GM12878 (cell line): ENCODE results near the gene BORCS8. TPM values are rescaled to one million over a fixed set of nuclear protein-coding genes. Genes with fewer than 3 reads are reported as not detected.
A peak's percentile ranks its signal among the peaks of the same experiment; 100 is the strongest.

Experiments used
- CHD1 ChIP-seq: IDR thresholded peaks from 2 replicates; pipeline ENCODE4 v1.6.1; 2012; ENCODE audit warnings: low read depth, low read length, improper control_type of control experiment
- CREM ChIP-seq: IDR thresholded peaks from 2 replicates; pipeline ENCODE4 v1.6.1; 2014; ENCODE audit warnings: antibody characterized with exemption, low read depth
- FOS ChIP-seq: IDR thresholded peaks from 3 replicates; pipeline ENCODE4 v1.6.1; 2011; ENCODE audit warnings: borderline replicate concordance; ENCODE audit not compliant: insufficient read length; ENCODE audit errors: extremely low read depth
- FOXM1 ChIP-seq: IDR thresholded peaks from 2 replicates; pipeline ENCODE4 v1.6.1; 2012; ENCODE audit warnings: low read depth, mild to moderate bottlenecking, inconsistent platforms, low read length, moderate library complexity
- MEF2A ChIP-seq: IDR thresholded peaks from 2 replicates; pipeline ENCODE4 v1.6.1; 2011; ENCODE audit warnings: low read depth, mild to moderate bottlenecking, low read length, moderate library complexity; ENCODE audit not compliant: insufficient read depth
- MTA3 ChIP-seq: IDR thresholded peaks from 2 replicates; pipeline ENCODE4 v1.6.1; 2012; ENCODE audit warnings: low read length, inconsistent platforms, borderline replicate concordance
- NBN ChIP-seq: fragments of 450-650 bp; IDR thresholded peaks from 2 replicates; pipeline ENCODE4 v1.6.1; 2016
- NRF1 ChIP-seq: conservative IDR thresholded peaks from 2 replicates; pipeline ENCODE4 v1.6.1; 2011; ENCODE audit warnings: mild to moderate bottlenecking, low read depth, low read length, improper control_type of control experiment
- PAX8 ChIP-seq: fragments of 450-650 bp; IDR thresholded peaks from 2 replicates; pipeline ENCODE4 v1.6.1; 2017; ENCODE audit warnings: mild to moderate bottlenecking, moderate library complexity
- PKNOX1 ChIP-seq: fragments of 450-650 bp; IDR thresholded peaks from 2 replicates; pipeline ENCODE4 v1.6.1; 2016; ENCODE audit warnings: mild to moderate bottlenecking
- PML ChIP-seq: IDR thresholded peaks from 2 replicates; pipeline ENCODE4 v1.6.1; 2012; ENCODE audit warnings: low read length, inconsistent platforms
- POLR2AphosphoS5 ChIP-seq: IDR thresholded peaks from 2 replicates; pipeline ENCODE4 v1.6.1; 2011; ENCODE audit warnings: mild to moderate bottlenecking, low read length, inconsistent platforms
- RELB ChIP-seq: fragments of 450-650 bp; IDR thresholded peaks from 2 replicates; pipeline ENCODE4 v1.6.1; 2017; ENCODE audit warnings: low read depth, mild to moderate bottlenecking, moderate library complexity
- RFX5 ChIP-seq: IDR thresholded peaks from 2 replicates; pipeline ENCODE4 v1.6.1; 2011; ENCODE audit warnings: low read depth, low read length, improper control_type of control experiment
- SIX5 ChIP-seq: IDR thresholded peaks from 2 replicates; pipeline ENCODE4 v1.6.1; 2011; ENCODE audit warnings: mild to moderate bottlenecking, low read depth, low read length, moderate library complexity; ENCODE audit not compliant: severe bottlenecking
- SMARCA5 ChIP-seq: fragments of 450-650 bp; IDR thresholded peaks from 2 replicates; pipeline ENCODE4 v1.6.1; 2017; ENCODE audit warnings: mild to moderate bottlenecking
- SP1 ChIP-seq: IDR thresholded peaks from one replicate; pipeline ENCODE4 v1.6.1; 2011; ENCODE audit warnings: low read depth, low read length
- SPI1 ChIP-seq: IDR thresholded peaks from 2 replicates; pipeline ENCODE4 v1.6.1; 2011; ENCODE audit warnings: low read depth, mild to moderate bottlenecking, low read length, moderate library complexity, borderline replicate concordance; ENCODE audit not compliant: insufficient read depth
- SREBF1 ChIP-seq: IDR thresholded peaks from 2 replicates; pipeline ENCODE4 v1.6.1; 2012; ENCODE audit warnings: mild to moderate bottlenecking, low read length
- TAF1 ChIP-seq: IDR thresholded peaks from 2 replicates; pipeline ENCODE4 v1.6.1; 2011; ENCODE audit warnings: mild to moderate bottlenecking, low read depth, low read length, borderline replicate concordance
- TBL1XR1 ChIP-seq: IDR thresholded peaks from 2 replicates; pipeline ENCODE4 v1.6.1; 2012; ENCODE audit warnings: low read depth, low read length, improper control_type of control experiment
- ZBTB40 ChIP-seq: fragments of 450-650 bp; IDR thresholded peaks from 2 replicates; pipeline ENCODE4 v1.6.1; 2016; ENCODE audit warnings: mild to moderate bottlenecking, moderate library complexity, borderline replicate concordance
- ZNF217 ChIP-seq: fragments of 450-650 bp; IDR thresholded peaks from 2 replicates; pipeline ENCODE4 v1.6.1; 2017; ENCODE audit warnings: antibody characterized with exemption, mild to moderate bottlenecking
- ZNF622 ChIP-seq: fragments of 450-650 bp; IDR thresholded peaks from 2 replicates; pipeline ENCODE4 v1.6.1; 2017; ENCODE audit warnings: mild to moderate bottlenecking, inconsistent platforms
- ZSCAN29 ChIP-seq: fragments of 450-650 bp; IDR thresholded peaks from 2 replicates; pipeline ENCODE4 v1.6.1; 2017; ENCODE audit warnings: mild to moderate bottlenecking, moderate library complexity
- polyA plus RNA-seq, 11 experiments: library from polyadenylated mRNA; depleted of rRNA in 4 of 11; unstranded in 6 of 11; stranded (reverse) in 5 of 11; fragments of >200 nt; fragmentation: Nextera tagmentation in 4 of 11; fragmentation: Illumina TruSeq in 1 of 11; extraction: Ambion mirVana in 4 of 11; extraction: Trizol in 1 of 11; gene quantifications; 1 replicate in 1 of 11; 2 replicates in 10 of 11; pipeline versions ENCODE4 v1.2.1 to v1.2.3, GENCODE V29; 2011 to 2016; ENCODE audit warnings: inconsistent platforms in 2 of 11, missing spikeins in 2 of 11, low read depth in 1 of 11
- total RNA-seq, 4 experiments: library from RNA; depleted of rRNA in 3 of 4; stranded (reverse); fragments of >200 nt in 3 of 4; fragmentation: Illumina TruSeq in 1 of 4; extraction: Trizol in 1 of 4; gene quantifications; 2 replicates each; pipeline versions ENCODE4 v1.2.1 to v1.2.3, GENCODE V29; 2013 to 2021

Gene BORCS8
- total and polyA plus RNA-seq, 10 of the 15 experiments (the other 5 are each of a cell fraction or from before 2014, with no cell fraction given) = 3.7 to 40.3 (median 23.4) TPM

- TF ChIP-seq RELB = no peak
- peak; percentile 81 for TF ChIP-seq CREM
- TF ChIP-seq FOS = peak; percentile 94
- TF ChIP-seq PKNOX1 = peak; percentile 99
- no peak for TF ChIP-seq ZSCAN29
- TF ChIP-seq NRF1 = no peak
- TF ChIP-seq SPI1 = no peak
- TF ChIP-seq CHD1 = no peak
- TF ChIP-seq SREBF1 = no peak
- TF ChIP-seq MEF2A = no peak
- no peak for TF ChIP-seq PAX8
- TF ChIP-seq POLR2AphosphoS5 = peak; percentile 79
- TF ChIP-seq ZBTB40 = peak; percentile 60; the same call in 1 of the 2 replicates
- TF ChIP-seq ZNF217 = peak; percentile 58; the same call in 1 of the 2 replicates
- peak; percentile 99 for TF ChIP-seq SP1
- 0 out of 2 replicates have a peak, but pooled peaks have one; percentile 23 for TF ChIP-seq RFX5
- TF ChIP-seq NBN = peak; percentile 70; the same call in 1 of the 2 replicates
- peak; percentile 67; the same call in 1 of the 2 replicates for TF ChIP-seq TAF1
- TF ChIP-seq FOXM1 = no peak
- no peak for TF ChIP-seq MTA3
- TF ChIP-seq PML = no peak
- TF ChIP-seq SMARCA5 = 0 out of 2 replicates have a peak, but pooled peaks have one; percentile 12
- no peak for TF ChIP-seq ZNF622
- TF ChIP-seq SIX5 = peak; percentile 88
- no peak for TF ChIP-seq TBL1XR1
Observed at GRCh38 chr19:19138109-19138981, 53.6 kb downstream of the BORCS8 start, which contains the start of gene TMEM161A (continued).
